HepG2 (cell line): ENCODE results near the gene MEMO1. TPM values are rescaled to one million over a fixed set of nuclear protein-coding genes. Genes with fewer than 3 reads are reported as not detected.

ENCODE experiments used
- ARHGAP35 ChIP-seq: sonication (generic); formaldehyde crosslinking; IDR thresholded peaks from 2 replicates; pipeline ENCODE4 v1.9.0; 2022; ENCODE audit warnings: mild to moderate bottlenecking, inconsistent platforms, moderate library complexity, missing genetic modification reagents, borderline replicate concordance
- CEBPG ChIP-seq: IDR thresholded peaks from 2 replicates; pipeline ENCODE4 v1.6.1; 2016
- MED1 ChIP-seq: sonication (generic); formaldehyde crosslinking; IDR thresholded peaks from 2 replicates; pipeline ENCODE4 v1.4.0; 2020; ENCODE audit warnings: missing genetic modification reagents
- REPIN1 ChIP-seq: sonication (generic); formaldehyde crosslinking; IDR thresholded peaks from 2 replicates; pipeline ENCODE4 v1.8.0; 2022; ENCODE audit warnings: missing genetic modification reagents, low read depth, mild to moderate bottlenecking, borderline replicate concordance
- RFXANK ChIP-seq: IDR thresholded peaks from 2 replicates; pipeline ENCODE4 v1.6.1; 2016
- SIX1 ChIP-seq: sonication (generic); formaldehyde crosslinking; IDR thresholded peaks from 2 replicates; pipeline ENCODE4 v1.4.0; 2020; ENCODE audit warnings: missing genetic modification reagents, borderline replicate concordance
- SOX13 ChIP-seq, 3 experiments: fragments of 450-650 bp in 1 of 3; sonication (generic) in 1 of 3; formaldehyde crosslinking in 1 of 3; IDR thresholded peaks in 2 of 3; conservative IDR thresholded peaks in 1 of 3; 2 replicates each; pipeline versions ENCODE4 v1.5.0 to v1.6.1; 2016 to 2020; ENCODE audit warnings: antibody characterized with exemption in 1 of 3, mild to moderate bottlenecking in 1 of 3, missing compliant biosample characterization in 1 of 3, missing genetic modification reagents in 1 of 3, moderate library complexity in 1 of 3
- TCF12 ChIP-seq, 2 experiments: fragments of 450-650 bp in 1 of 2; sonication (generic) in 1 of 2; formaldehyde crosslinking in 1 of 2; IDR thresholded peaks; 2 replicates each; pipeline versions ENCODE4 v1.6.1 to v1.8.0; 2017 to 2022; ENCODE audit warnings: antibody characterized with exemption in 1 of 2, mild to moderate bottlenecking in 1 of 2, missing genetic modification reagents in 1 of 2, moderate library complexity in 1 of 2
- XRCC5 ChIP-seq: fragments of 200-400 bp; formaldehyde crosslinking; optimal IDR thresholded peaks from 2 replicates; pipeline ENCODE3; 2017; ENCODE audit warnings: mild to moderate bottlenecking, low read length
- ZBTB20 ChIP-seq: sonication (generic); formaldehyde crosslinking; IDR thresholded peaks from 2 replicates; pipeline ENCODE4 v1.8.1; 2023; ENCODE audit warnings: missing genetic modification reagents, low read depth, mild to moderate bottlenecking, borderline replicate concordance
- ZIK1 ChIP-seq: sonication (generic); formaldehyde crosslinking; IDR thresholded peaks from 2 replicates; pipeline ENCODE4 v1.5.0; 2020; ENCODE audit warnings: mild to moderate bottlenecking, low read depth, missing genetic modification reagents, borderline replicate concordance
- ZNF160 ChIP-seq: sonication (generic); formaldehyde crosslinking; IDR thresholded peaks from 2 replicates; pipeline ENCODE4 v1.8.0; 2022; ENCODE audit warnings: mild to moderate bottlenecking, inconsistent platforms, missing genetic modification reagents
- ZNF232 ChIP-seq: sonication (generic); formaldehyde crosslinking; IDR thresholded peaks from 2 replicates; pipeline ENCODE4 v1.4.0; 2020; ENCODE audit warnings: missing genetic modification reagents, borderline replicate concordance
- ZNF264 ChIP-seq: sonication (generic); formaldehyde crosslinking; IDR thresholded peaks from 2 replicates; pipeline ENCODE4 v1.4.0; 2020; ENCODE audit warnings: missing genetic modification reagents
- ZNF432 ChIP-seq: sonication (generic); formaldehyde crosslinking; IDR thresholded peaks from 2 replicates; pipeline ENCODE4 v1.5.0; 2020; ENCODE audit warnings: missing genetic modification reagents, mild to moderate bottlenecking, borderline replicate concordance
- ZNF75D ChIP-seq: sonication (generic); formaldehyde crosslinking; IDR thresholded peaks from 2 replicates; pipeline ENCODE4 v1.8.1; 2023; ENCODE audit warnings: missing genetic modification reagents, mild to moderate bottlenecking, borderline replicate concordance
- polyA plus RNA-seq, 8 experiments: library from polyadenylated mRNA; depleted of rRNA in 3 of 8; stranded (reverse) in 7 of 8; unstranded in 1 of 8; fragments of >200 nt; fragmentation: Illumina TruSeq in 4 of 8; extraction: Trizol in 4 of 8; gene quantifications; 2 replicates each; pipeline versions ENCODE4 v1.2.1 to v1.2.3, GENCODE V29; 2011 to 2016; ENCODE audit warnings: low read depth in 4 of 8, missing spikeins in 1 of 8, mixed read lengths in 1 of 8; ENCODE audit not compliant: insufficient read depth in 1 of 8
- total RNA-seq, 5 experiments: library from RNA; depleted of rRNA; stranded (reverse); fragments of >200 nt; fragmentation: Illumina TruSeq; extraction: Trizol; gene quantifications; 2 replicates each; pipeline ENCODE4 v1.2.3, GENCODE V29; 2016; ENCODE audit warnings: low read depth in 1 of 5

Gene MEMO1
- total and polyA plus RNA-seq, 2 of the 13 experiments (the other 11 are each of a cell fraction or from before 2014, with no cell fraction given): 69.8 to 81.6 TPM

DNA sequence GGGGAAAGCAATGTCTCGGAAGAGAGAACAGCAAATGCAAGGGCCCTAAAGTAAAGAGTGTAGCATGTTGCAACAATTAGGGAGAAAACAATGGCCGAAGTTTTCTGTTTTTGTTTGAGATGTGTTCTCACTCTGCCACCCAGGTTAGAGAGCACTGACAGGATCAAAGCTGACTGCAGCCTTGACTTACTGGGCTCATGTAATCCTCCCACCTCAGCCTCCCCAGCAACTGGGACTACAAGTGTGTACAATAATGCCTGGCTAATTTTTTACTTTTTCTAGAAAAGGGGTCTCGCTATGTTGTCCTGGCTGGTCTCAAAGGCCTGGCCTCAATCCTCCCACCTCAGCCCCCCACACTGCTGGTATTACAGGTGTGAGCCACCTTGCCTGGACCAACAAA lies 23.9 kb downstream of the MEMO1 start (continued):
- no peak for TF ChIP-seq ZNF160
- TF ChIP-seq ZNF432 (CRISPR knock-in tag): no peak
- no peak for TF ChIP-seq ZIK1 (CRISPR knock-in tag)
- TF ChIP-seq MED1 (CRISPR knock-in tag): peak; percentile 44; the same call in 1 of the 2 replicates
- no peak for TF ChIP-seq SIX1 (CRISPR knock-in tag)
- no peak for TF ChIP-seq TCF12 (IDR thresholded peaks at IDR 0.05)
- no peak for TF ChIP-seq TCF12 (CRISPR knock-in tag; IDR thresholded peaks at IDR 0.05)
- no peak for TF ChIP-seq REPIN1 (CRISPR knock-in tag)
- no peak for TF ChIP-seq ZNF232 (CRISPR knock-in tag)
- TF ChIP-seq ZBTB20 (CRISPR knock-in tag): 0 out of 2 replicates have a peak, but pooled peaks have one; percentile 32
- TF ChIP-seq ARHGAP35 (CRISPR knock-in tag): no peak
- TF ChIP-seq XRCC5: no peak
- peak; percentile 42; the same call in 1 of the 2 replicates for TF ChIP-seq SOX13 (IDR thresholded peaks at IDR 0.05)
- peak in 1 of 2 experiments; percentile 85; a peak in 2 of 4 replicates for TF ChIP-seq SOX13 (CRISPR knock-in tag; conservative IDR thresholded peaks at IDR 0.05 in 1 of 2, IDR thresholded peaks at IDR 0.05 in 1 of 2)
- no peak for TF ChIP-seq ZNF75D (CRISPR knock-in tag)
- TF ChIP-seq CEBPG (CRISPR knock-in tag): peak; percentile 46; the same call in 1 of the 2 replicates
- TF ChIP-seq RFXANK (CRISPR knock-in tag): no peak
- TF ChIP-seq ZNF264: no peak
